ENCODE measurements around the gene AHDC1.
"Not testable (repeated sequence)": the region's sequence is repeated elsewhere in the genome, so short reads cannot be mapped to it uniquely, and the experiment has no call there.

- not testable (repeated sequence) for TF ChIP-seq EZH2, CTCF (IDR thresholded peaks at IDR 0.05)
Measured at GRCh38 chr1:27619782-27620438, 16.0 kb upstream of the AHDC1 start.

All from neural progenitor cell (in vitro differentiated cells).